ENCODE measurements around the gene SLCO3A1. TPM values are rescaled to one million over a fixed set of nuclear protein-coding genes. Genes with fewer than 3 reads are reported as not detected.

Gene SLCO3A1
- total RNA-seq, 2 donors from 2014 or later = 7.2 to 11.4 TPM

- WGBS, 2 experiments (ENCODE audit: insufficient coverage in 1 of 2, insufficient read length in 1 of 2) = 97 to 98% methylated on average over 4 to 9 of the region's 9 CpGs
- no peaks in the 10 kb centered on the region for H3K27me3 ChIP-seq (ENCODE audit: control insufficient read depth, insufficient read depth, low read length, poor library complexity, severe bottlenecking)
- H3K9me3 ChIP-seq (ENCODE audit: control insufficient read depth, low read length) = no peaks in the 10 kb centered on the region
- H3K4me1 ChIP-seq (ENCODE audit: control insufficient read depth, insufficient read depth, low read length) = peaks cover 5% of the 10 kb centered on the region
- H3K27me3 Mint-ChIP-seq (ENCODE audit: insufficient read depth) = no peaks in the 10 kb centered on the region
- H3K4me3 Mint-ChIP-seq = no peak overlapping the region
- H3K4me3 ChIP-seq (ENCODE audit: low read length) = no peak overlapping the region
- no peaks in the 10 kb centered on the region for H3K36me3 Mint-ChIP-seq (ENCODE audit: low read depth)
- no peaks in the 10 kb centered on the region for H3K36me3 ChIP-seq (ENCODE audit: control insufficient read depth, insufficient read depth, low read length)
- TF ChIP-seq, protein P1, sequence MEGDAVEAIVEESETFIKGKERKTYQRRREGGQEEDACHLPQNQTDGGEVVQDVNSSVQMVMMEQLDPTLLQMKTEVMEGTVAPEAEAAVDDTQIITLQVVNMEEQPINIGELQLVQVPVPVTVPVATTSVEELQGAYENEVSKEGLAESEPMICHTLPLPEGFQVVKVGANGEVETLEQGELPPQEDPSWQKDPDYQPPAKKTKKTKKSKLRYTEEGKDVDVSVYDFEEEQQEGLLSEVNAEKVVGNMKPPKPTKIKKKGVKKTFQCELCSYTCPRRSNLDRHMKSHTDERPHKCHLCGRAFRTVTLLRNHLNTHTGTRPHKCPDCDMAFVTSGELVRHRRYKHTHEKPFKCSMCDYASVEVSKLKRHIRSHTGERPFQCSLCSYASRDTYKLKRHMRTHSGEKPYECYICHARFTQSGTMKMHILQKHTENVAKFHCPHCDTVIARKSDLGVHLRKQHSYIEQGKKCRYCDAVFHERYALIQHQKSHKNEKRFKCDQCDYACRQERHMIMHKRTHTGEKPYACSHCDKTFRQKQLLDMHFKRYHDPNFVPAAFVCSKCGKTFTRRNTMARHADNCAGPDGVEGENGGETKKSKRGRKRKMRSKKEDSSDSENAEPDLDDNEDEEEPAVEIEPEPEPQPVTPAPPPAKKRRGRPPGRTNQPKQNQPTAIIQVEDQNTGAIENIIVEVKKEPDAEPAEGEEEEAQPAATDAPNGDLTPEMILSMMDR (conservative IDR thresholded peaks at IDR 0.05) = no peak
- H3K9me3 Mint-ChIP-seq = no peaks in the 10 kb centered on the region
- no peak for DNase-seq
- H3K27ac ChIP-seq (ENCODE audit: low read depth, low read length) = no peak overlapping the region
- no peak overlapping the region for H3K27ac Mint-ChIP-seq
- no peak overlapping the region for H3K9ac ChIP-seq (ENCODE audit: extremely low read depth, low read length, poor library complexity, severe bottlenecking)
- peaks cover 29% of the 10 kb centered on the region for H3K4me1 Mint-ChIP-seq
These were observed 219.7 kb downstream of the SLCO3A1 start for GRCh38 chr15:92073044-92073785.

GRCh38 chr15:92074101-92074500 is 220.6 kb downstream of the SLCO3A1 start:
- Histone ChIP-seq H3K4me3 (ENCODE audit: low read length) (no peak overlapping the region), H3K36me3 (ENCODE audit: control insufficient read depth, insufficient read depth, low read length) (no peaks in the 10 kb centered on the region), H3K9me3 (ENCODE audit: control insufficient read depth, low read length) (no peaks in the 10 kb centered on the region), H3K27ac (ENCODE audit: low read depth, low read length) (no peak overlapping the region), H3K9ac (ENCODE audit: extremely low read depth, low read length, poor library complexity, severe bottlenecking) (no peak overlapping the region), H3K4me1 (ENCODE audit: control insufficient read depth, insufficient read depth, low read length) (peaks cover 5% of the 10 kb centered on the region), H3K27me3 (ENCODE audit: control insufficient read depth, insufficient read depth, low read length, poor library complexity, severe bottlenecking) (no peaks in the 10 kb centered on the region)
- peak; percentile 64 for DNase-seq
- Mint-ChIP-seq H3K4me1 (peaks cover 29% of the 10 kb centered on the region), H3K36me3 (ENCODE audit: low read depth) (no peaks in the 10 kb centered on the region), H3K27ac (no peak overlapping the region), H3K9me3 (no peaks in the 10 kb centered on the region), H3K27me3 (ENCODE audit: insufficient read depth) (no peaks in the 10 kb centered on the region), H3K4me3 (no peak overlapping the region)
- 89% methylated on average over 4 of the region's 4 CpGs for WGBS, 2 experiments (ENCODE audit: insufficient coverage in 1 of 2, insufficient read length in 1 of 2)
- TF ChIP-seq, protein P1 (conservative IDR thresholded peaks at IDR 0.05) = no peak

DNA sequence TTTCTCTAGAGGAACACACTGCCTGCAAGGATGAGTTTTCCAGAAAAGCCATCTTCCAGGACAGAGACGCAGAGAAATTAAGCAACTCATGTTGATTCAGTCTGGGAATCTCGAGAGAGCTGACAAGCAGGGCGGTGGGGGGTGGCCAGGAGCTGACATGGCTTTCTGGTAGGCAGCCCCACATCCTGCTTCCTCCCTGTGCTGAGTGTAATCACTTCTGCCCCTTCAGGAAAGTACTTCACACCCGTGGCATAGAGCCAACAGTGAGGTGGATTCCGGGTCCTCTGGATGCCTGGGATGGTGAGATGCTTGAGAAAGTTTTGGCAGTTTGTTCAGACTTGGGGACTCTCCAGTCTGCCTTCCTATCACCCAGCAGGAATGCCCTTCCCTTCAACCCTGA is 221.1 kb downstream of the SLCO3A1 start:
- Histone ChIP-seq H3K4me3 (ENCODE audit: low read length) (no peak overlapping the region), H3K4me1 (ENCODE audit: control insufficient read depth, insufficient read depth, low read length) (peaks cover 5% of the 10 kb centered on the region), H3K36me3 (ENCODE audit: control insufficient read depth, insufficient read depth, low read length) (no peaks in the 10 kb centered on the region), H3K27me3 (ENCODE audit: control insufficient read depth, insufficient read depth, low read length, poor library complexity, severe bottlenecking) (no peaks in the 10 kb centered on the region), H3K9ac (ENCODE audit: extremely low read depth, low read length, poor library complexity, severe bottlenecking) (no peak overlapping the region), H3K27ac (ENCODE audit: low read depth, low read length) (no peak overlapping the region), H3K9me3 (ENCODE audit: control insufficient read depth, low read length) (no peaks in the 10 kb centered on the region)
- 82 to 89% methylated on average over 5 of the region's 5 CpGs for WGBS, 2 experiments (ENCODE audit: insufficient coverage in 1 of 2, insufficient read length in 1 of 2)
- H3K4me1 Mint-ChIP-seq = peaks cover 29% of the 10 kb centered on the region
- peak; percentile 70 for DNase-seq
- no peaks in the 10 kb centered on the region for H3K36me3 Mint-ChIP-seq (ENCODE audit: low read depth)
- H3K4me3 Mint-ChIP-seq = no peak overlapping the region
- no peak overlapping the region for H3K27ac Mint-ChIP-seq
- no peaks in the 10 kb centered on the region for H3K9me3 Mint-ChIP-seq
- H3K27me3 Mint-ChIP-seq (ENCODE audit: insufficient read depth) = no peaks in the 10 kb centered on the region
- TF ChIP-seq, protein P1 (conservative IDR thresholded peaks at IDR 0.05) = no peak

Data from endodermal cell (in vitro differentiated cells).